K562 (cell line): ENCODE measurements around the gene SYT3. TPM values are rescaled to one million over a fixed set of nuclear protein-coding genes. Genes with fewer than 3 reads are reported as not detected.

Experiments
- ATAC-seq: fragments of 200-7000 bp; cut with Tn5 transposase; 3 replicates; pipeline ENCODE4 v1.9.1; 2020; ENCODE audit warnings: moderate library complexity
- BruUV-seq: library from RNA; stranded (reverse); fragments of 400-500 nt; replicated peaks from 2 replicates; lab custom pipeline; 2021; lab: Mats Ljungman, UMichigan
- CTCF ChIA-PET: fragments of 300-600 bp; formaldehyde crosslinking; extraction: SDS; loops from one replicate; lab custom pipeline; 2021; ENCODE audit warnings: low intra/inter-chr PET ratio; lab: Yijun Ruan, JAX
- POLR2A ChIA-PET: fragments of 300-600, 350-650 bp; sonication (Branson Sonifier 250); formaldehyde crosslinking; extraction: SDS; loops from one replicate; lab custom pipeline; 2021; ENCODE audit warnings: antibody characterized with exemption, inconsistent platforms; lab: Yijun Ruan, JAX
- DNase-seq, 4 experiments: peaks; one replicate each; pipeline versions ENCODE4 v3.0.0 to v3.0.0-alpha.2; 2011 to 2018; ENCODE audit warnings: low spot score in 3 of 4, mixed read lengths in 3 of 4; ENCODE audit errors: extremely low read depth in 1 of 4
- FAIRE-seq: peaks from 2 replicates; lab custom pipeline; 2011; peaks lifted over from hg19 to GRCh38; lab: Jason Lieb, UNC
- H2AFZ ChIP-seq: 2 replicates; pipeline ENCODE4 v1.6.0; 2011; ENCODE audit warnings: low read depth, low read length, control low read depth, inconsistent platforms
- H3K27ac ChIP-seq: fragments of 200-600 bp; 3 replicates; pipeline ENCODE4 v1.8.0; 2011; ENCODE audit warnings: low read depth, mild to moderate bottlenecking, control low read depth, inconsistent platforms, low read length, moderate library complexity, mixed read lengths; ENCODE audit errors: extremely low read depth
- H3K27me3 ChIP-seq, 2 experiments: fragments of 300-600 bp in 1 of 2; 2 replicates in 1 of 2; 3 replicates in 1 of 2; pipeline versions ENCODE4 v1.6.0 to v1.8.0; 2011; ENCODE audit warnings: inconsistent platforms in 2 of 2, low read length in 2 of 2, mild to moderate bottlenecking in 1 of 2, mixed read lengths in 1 of 2, moderate library complexity in 1 of 2; ENCODE audit not compliant: control insufficient read depth in 2 of 2, insufficient read depth in 2 of 2
- H3K36me3 ChIP-seq: fragments of 300-600 bp; 3 replicates; pipeline ENCODE4 v1.8.0; 2011; ENCODE audit warnings: mild to moderate bottlenecking, low read length, inconsistent platforms; ENCODE audit not compliant: control insufficient read depth, insufficient read depth
- H3K4me1 ChIP-seq, 2 experiments: fragments of 200-600 bp in 1 of 2; replicated peaks in 1 of 2; 2 replicates in 1 of 2; 3 replicates in 1 of 2; pipeline versions ENCODE4 v1.5.1 to v1.8.0; 2011; ENCODE audit warnings: inconsistent platforms in 2 of 2, low read length in 2 of 2, mild to moderate bottlenecking in 1 of 2, mixed read lengths in 1 of 2, moderate library complexity in 1 of 2; ENCODE audit not compliant: control insufficient read depth in 2 of 2, insufficient read depth in 2 of 2
- H3K4me2 ChIP-seq: 2 replicates; pipeline ENCODE4 v1.6.1; 2011; ENCODE audit warnings: low read length, control low read depth, inconsistent platforms, mixed read lengths; ENCODE audit not compliant: insufficient read depth
- H3K4me3 ChIP-seq: fragments of 200-600 bp; sonication (generic), shearing (Covaris generic); 2 replicates; pipeline ENCODE4 v1.5.1; 2016; ENCODE audit warnings: control low read depth, inconsistent platforms
- H3K79me2 ChIP-seq: fragments of 200-600 bp; 3 replicates; pipeline ENCODE4 v1.8.0; 2011; ENCODE audit warnings: low read length, inconsistent platforms; ENCODE audit not compliant: control insufficient read depth, insufficient read depth
- H3K9ac ChIP-seq, 2 experiments: 2 replicates each; pipeline versions ENCODE4 v1.6.0 to v1.6.1; 2011; ENCODE audit warnings: low read depth in 2 of 2, low read length in 2 of 2, control low read depth in 1 of 2, inconsistent platforms in 1 of 2, mild to moderate bottlenecking in 1 of 2, mixed read lengths in 1 of 2; ENCODE audit not compliant: insufficient read depth in 1 of 2
- H3K9me1 ChIP-seq: one replicate; pipeline ENCODE4 v1.6.0; 2011; ENCODE audit warnings: inconsistent platforms, mild to moderate bottlenecking, low read length, moderate library complexity; ENCODE audit not compliant: control insufficient read depth, insufficient read depth
- H3K9me3 ChIP-seq: replicated peaks from 2 replicates; pipeline ENCODE4 v1.5.1; 2011; ENCODE audit warnings: low read depth, low read length, inconsistent platforms; ENCODE audit not compliant: control insufficient read depth, insufficient read depth
- H4K20me1 ChIP-seq: replicated peaks from 2 replicates; pipeline ENCODE4 v1.6.1; 2011; ENCODE audit warnings: low read length, inconsistent platforms, mixed read lengths; ENCODE audit not compliant: control insufficient read depth, insufficient read depth
- BCOR ChIP-seq: fragments of 450-650 bp; IDR thresholded peaks from 2 replicates; pipeline ENCODE4 v1.6.1; 2016
- BRD9 ChIP-seq: fragments of 450-650 bp; IDR thresholded peaks from 2 replicates; pipeline ENCODE4 v1.6.1; 2018; ENCODE audit warnings: low read depth; ENCODE audit not compliant: partially characterized antibody
- C11orf30 ChIP-seq: fragments of 450-650 bp; IDR thresholded peaks from 2 replicates; pipeline ENCODE4 v1.6.1; 2016; ENCODE audit warnings: low read depth, mild to moderate bottlenecking
- CHD4 ChIP-seq: fragments of 200-600 bp; sonication (generic); IDR thresholded peaks from 3 replicates; pipeline ENCODE4 v1.6.1; 2012; ENCODE audit warnings: low read depth, mild to moderate bottlenecking, mixed read lengths, low read length, inconsistent platforms; ENCODE audit not compliant: insufficient read depth, insufficient replicate concordance, poor library complexity, severe bottlenecking
- HDAC2 ChIP-seq: fragments of 450-650 bp; IDR thresholded peaks from 2 replicates; pipeline ENCODE4 v1.6.1; 2016; ENCODE audit warnings: mild to moderate bottlenecking
- KDM1A ChIP-seq, 2 experiments: fragments of 450-650 bp; IDR thresholded peaks; 2 replicates each; pipeline ENCODE4 v1.6.1; 2016; ENCODE audit warnings: mild to moderate bottlenecking in 2 of 2
- MLX ChIP-seq, 2 experiments: fragments of 450-650 bp in 1 of 2; sonication (generic) in 1 of 2; formaldehyde crosslinking; conservative IDR thresholded peaks; 2 replicates each; pipeline versions ENCODE4 v1.4.0 to v1.8.1; 2020 to 2022; ENCODE audit warnings: mild to moderate bottlenecking in 1 of 2, missing genetic modification reagents in 1 of 2
- RBM25 ChIP-seq: fragments of 200-400 bp; formaldehyde crosslinking; IDR thresholded peaks from 2 replicates; pipeline ENCODE4 v1.6.1; 2018; ENCODE audit warnings: low read length, low read depth, moderate library complexity; ENCODE audit not compliant: severe bottlenecking
- RCOR1 ChIP-seq, 2 experiments: IDR thresholded peaks; 2 replicates each; pipeline ENCODE4 v1.6.1; 2012; ENCODE audit warnings: low read depth in 2 of 2, low read length in 2 of 2, borderline replicate concordance in 1 of 2, improper control_type of control experiment in 1 of 2
- SMARCA5 ChIP-seq: fragments of 450-650 bp; IDR thresholded peaks from 2 replicates; pipeline ENCODE4 v1.6.1; 2016
- TAF9B ChIP-seq: fragments of 450-650 bp; IDR thresholded peaks from 2 replicates; pipeline ENCODE4 v1.6.1; 2018; ENCODE audit warnings: mild to moderate bottlenecking; ENCODE audit not compliant: partially characterized antibody
- ZFP36 ChIP-seq: fragments of 150-350 bp; IDR thresholded peaks from 2 replicates; pipeline ENCODE4 v1.6.1; 2018; ENCODE audit warnings: low read length, low read depth; ENCODE audit not compliant: partially characterized antibody
- WGBS: fragments of 100-300 bp; shearing (Covaris generic); methylation state at CpG from one replicate; pipeline ENCODE4 v1.1.6; 2016; ENCODE audit warnings: low coverage, mixed read lengths; ENCODE audit not compliant: insufficient coverage; ENCODE audit errors: missing lambda C conversion rate; 5-methylcytosine and 5-hydroxymethylcytosine counted together
- in situ Hi-C: fragments of 300-500 bp; cut with MboI; formaldehyde crosslinking; loops from 4 replicates; pipeline ENCODE4 v1.15.0; 2018; ENCODE audit warnings: inconsistent platforms, mixed read lengths
- intact Hi-C: fragments of 100-400 bp; cut with micrococcal nuclease; formaldehyde crosslinking; loops from 2 replicates; pipeline ENCODE4 v1.14.2; 2022
- polyA plus RNA-seq, 8 experiments: library from polyadenylated mRNA; depleted of rRNA in 4 of 8; stranded (reverse) in 5 of 8; unstranded in 3 of 8; fragments of >200 nt; fragmentation: Nextera tagmentation in 2 of 8; fragmentation: Illumina TruSeq in 1 of 8; extraction: Ambion mirVana in 2 of 8; extraction: Trizol in 1 of 8; gene quantifications; 2 replicates each; pipeline versions ENCODE4 v1.2.1 to v1.2.3, GENCODE V29; 2011 to 2014; ENCODE audit warnings: inconsistent platforms in 1 of 8, missing spikeins in 1 of 8
- total RNA-seq, 7 experiments: library from RNA; depleted of rRNA in 6 of 7; stranded (reverse); fragments of >200 nt in 6 of 7; fragmentation: Illumina TruSeq in 2 of 7; extraction: Trizol in 2 of 7; gene quantifications; 2 replicates each; pipeline versions ENCODE4 v1.2.1 to v1.2.3, GENCODE V29; 2011 to 2021; ENCODE audit warnings: low replicate concordance in 1 of 7
- TF ChIP-seq, protein P1 (sequence below): fragments of 450-650 bp; formaldehyde crosslinking; IDR thresholded peaks from 2 replicates; pipeline ENCODE4 v1.4.0; 2020; ENCODE audit warnings: mild to moderate bottlenecking, moderate library complexity

Gene SYT3
- total and polyA plus RNA-seq, 9 of the 15 experiments (the other 6 are each of a cell fraction or from before 2014, with no cell fraction given) = 0.36 to 2.0 (median 0.54) TPM; not detected in 2

- ATAC-seq = no peak
- CTCF ChIA-PET = no interaction called here
- no peaks in the 10 kb centered on the region for H4K20me1 ChIP-seq
- no peaks in the 10 kb centered on the region for H3K36me3 ChIP-seq
- H3K27ac ChIP-seq = no peak overlapping the region
- H2AFZ ChIP-seq = peak overlapping the region; percentile 22
- H3K4me3 ChIP-seq = no peak overlapping the region
- no peaks in the 10 kb centered on the region for H3K9me3 ChIP-seq
- POLR2A ChIA-PET = no interaction called here
- peaks cover 6% of the 10 kb centered on the region; the same call in 2 of the 3 replicates for H3K79me2 ChIP-seq
- WGBS = 78% methylated on average over 6 of the region's 6 CpGs
- TF ChIP-seq RBM25 (peak; percentile 94), HDAC2 (0 out of 2 replicates have a peak, but pooled peaks have one; percentile 24), SMARCA5 (peak; percentile 93), C11orf30 (no peak), ZFP36 (peak; percentile 94), RCOR1 (IDR thresholded peaks at IDR 0.05; ENCODE audit: borderline replicate concordance in 1 of 2, low read depth in 2 of 2, low read length in 2 of 2) (peak in 1 of 2 experiments; percentile 50; a peak in 1 of 4 replicates), TAF9B (no peak), MLX (CRISPR knock-in tag; conservative IDR thresholded peaks at IDR 0.05) (no peak), BCOR (peak; percentile 96), KDM1A (IDR thresholded peaks at IDR 0.05) (peak; percentile 82), CHD4 (peak; percentile 69), BRD9 (peak; percentile 28)
- TF ChIP-seq, protein P1, sequence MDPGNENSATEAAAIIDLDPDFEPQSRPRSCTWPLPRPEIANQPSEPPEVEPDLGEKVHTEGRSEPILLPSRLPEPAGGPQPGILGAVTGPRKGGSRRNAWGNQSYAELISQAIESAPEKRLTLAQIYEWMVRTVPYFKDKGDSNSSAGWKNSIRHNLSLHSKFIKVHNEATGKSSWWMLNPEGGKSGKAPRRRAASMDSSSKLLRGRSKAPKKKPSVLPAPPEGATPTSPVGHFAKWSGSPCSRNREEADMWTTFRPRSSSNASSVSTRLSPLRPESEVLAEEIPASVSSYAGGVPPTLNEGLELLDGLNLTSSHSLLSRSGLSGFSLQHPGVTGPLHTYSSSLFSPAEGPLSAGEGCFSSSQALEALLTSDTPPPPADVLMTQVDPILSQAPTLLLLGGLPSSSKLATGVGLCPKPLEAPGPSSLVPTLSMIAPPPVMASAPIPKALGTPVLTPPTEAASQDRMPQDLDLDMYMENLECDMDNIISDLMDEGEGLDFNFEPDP (CRISPR knock-in tag) = no peak
- no peak for DNase-seq
- FAIRE-seq = no peak
- BruUV-seq = no TSS peak
- peaks cover 24 to 33% of the 10 kb centered on the region in 2 experiments for H3K4me1 ChIP-seq
- H3K4me2 ChIP-seq = no peak overlapping the region; the same call in 1 of the 2 replicates
- no peaks in the 10 kb centered on the region; a peak in 1 of 5 replicates for H3K27me3 ChIP-seq
- intact Hi-C loops (no loop called here), in situ Hi-C loops (no loop called here)
- no peaks in the 10 kb centered on the region for H3K9me1 ChIP-seq
- no peak overlapping the region for H3K9ac ChIP-seq
Observed at GRCh38 chr19:50652722-50653121, 13.0 kb upstream of the SYT3 start.
